HG02571 (cell line): ENCODE data around the gene HYDIN.
"Not testable (repeated sequence)": the region's sequence is repeated elsewhere in the genome, so short reads cannot be mapped to it uniquely, and the experiment has no call there.

Source experiments
- ATAC-seq: cut with Tn5 transposase; IDR thresholded peaks from one replicate; pipeline ENCODE4 v1.9.1; 2021; ENCODE audit warnings: mild to moderate bottlenecking, moderate library complexity; ENCODE audit not compliant: unreplicated experiment

HYDIN gene

GRCh38 chr16:71226229-71227141 is 4.0 kb downstream of the HYDIN start:
- ATAC-seq, result no peak

GRCh38 chr16:71225145-71225544 is 5.4 kb downstream of the HYDIN start:
- ATAC-seq, result no peak

- ATAC-seq, result no peak
These were observed 12.1 kb downstream of the HYDIN start for GRCh38 chr16:71218306-71218963.

GRCh38 chr16:71217506-71217905 is 13.0 kb downstream of the HYDIN start:
- ATAC-seq, result no peak

GRCh38 chr16:71216714-71217113 is 13.8 kb downstream of the HYDIN start:
- no peak for ATAC-seq

GRCh38 chr16:71214746-71215381 is 15.7 kb downstream of the HYDIN start:
- no peak for ATAC-seq

GRCh38 chr16:71205482-71206131 is 24.9 kb downstream of the HYDIN start:
- no peak for ATAC-seq

GRCh38 chr16:71203631-71204030 is 26.9 kb downstream of the HYDIN start:
- no peak for ATAC-seq

- ATAC-seq, result no peak
These were observed 29.0 kb downstream of the HYDIN start for GRCh38 chr16:71201556-71201955.

- no peak for ATAC-seq
These were observed 29.5 kb downstream of the HYDIN start for GRCh38 chr16:71201054-71201453.

GRCh38 chr16:71198408-71198807 is 32.1 kb downstream of the HYDIN start:
- ATAC-seq, result no peak

GRCh38 chr16:71192387-71192786 is 38.1 kb downstream of the HYDIN start:
- ATAC-seq, result no peak

GRCh38 chr16:71188956-71189712 is 41.4 kb downstream of the HYDIN start:
- no peak for ATAC-seq

GRCh38 chr16:71185347-71185746 is 45.2 kb downstream of the HYDIN start:
- ATAC-seq, result no peak

GRCh38 chr16:71179569-71179968 is 51.0 kb downstream of the HYDIN start:
- no peak for ATAC-seq

GRCh38 chr16:71172481-71173207 is 57.9 kb downstream of the HYDIN start:
- no peak for ATAC-seq

- not testable (repeated sequence) for ATAC-seq
These were observed 69.5 kb downstream of the HYDIN start for GRCh38 chr16:71161007-71161406.

- not testable (repeated sequence) for ATAC-seq
These were observed 73.2 kb downstream of the HYDIN start for GRCh38 chr16:71157278-71157677.

GRCh38 chr16:71153329-71153728 is 77.2 kb downstream of the HYDIN start:
- not testable (repeated sequence) for ATAC-seq

GRCh38 chr16:71151654-71152053 is 78.9 kb downstream of the HYDIN start:
- ATAC-seq, result not testable (repeated sequence)
